Mesendoderm (in vitro differentiated cells): ENCODE results near the gene MAN1A1.

ENCODE experiments used
- DNase-seq: peaks from one replicate; pipeline ENCODE4 v3.0.0; 2013
- H2AK5ac ChIP-seq: 2 replicates; pipeline ENCODE4 v1.6.1; 2013; ENCODE audit warnings: low read length, inconsistent platforms
- H2BK120ac ChIP-seq: 2 replicates; pipeline ENCODE4 v1.6.1; 2013; ENCODE audit warnings: low read depth, mild to moderate bottlenecking, low read length, moderate library complexity, mixed read lengths
- H2BK15ac ChIP-seq: replicated peaks from 2 replicates; pipeline ENCODE4 v1.6.1; 2013; ENCODE audit warnings: low read depth, mild to moderate bottlenecking, moderate library complexity
- H2BK5ac ChIP-seq: 2 replicates; pipeline ENCODE4 v1.6.1; 2013; ENCODE audit warnings: low read length, inconsistent platforms
- H3K18ac ChIP-seq: 2 replicates; pipeline ENCODE4 v1.6.1; 2013; ENCODE audit warnings: mild to moderate bottlenecking, low read length, mixed read lengths
- H3K23ac ChIP-seq: one replicate; pipeline ENCODE4 v1.6.1; 2013; ENCODE audit warnings: low read length
- H3K27ac ChIP-seq: 2 replicates; pipeline ENCODE4 v1.5.1; 2013; ENCODE audit warnings: low read depth, mild to moderate bottlenecking, inconsistent platforms, low read length, moderate library complexity
- H3K27me3 ChIP-seq: 2 replicates; pipeline ENCODE4 v1.6.1; 2013; ENCODE audit warnings: low read length, control low read depth, mild to moderate bottlenecking, inconsistent platforms; ENCODE audit not compliant: insufficient read depth, poor library complexity
- H3K36me3 ChIP-seq: 2 replicates; pipeline ENCODE4 v1.6.1; 2013; ENCODE audit warnings: low read length, inconsistent platforms; ENCODE audit not compliant: control insufficient read depth, insufficient read depth
- H3K4ac ChIP-seq: one replicate; pipeline ENCODE4 v1.6.1; 2013; ENCODE audit warnings: low read depth, mild to moderate bottlenecking, low read length, moderate library complexity
- H3K4me1 ChIP-seq: 2 replicates; pipeline ENCODE4 v1.6.1; 2013; ENCODE audit warnings: low read depth, low read length, inconsistent platforms; ENCODE audit not compliant: control insufficient read depth
- H3K4me2 ChIP-seq: 2 replicates; pipeline ENCODE4 v1.6.1; 2013; ENCODE audit warnings: low read length
- H3K4me3 ChIP-seq: 2 replicates; pipeline ENCODE4 v1.5.1; 2013; ENCODE audit warnings: mild to moderate bottlenecking, low read length
- H3K56ac ChIP-seq: one replicate; pipeline ENCODE4 v1.6.1; 2013; ENCODE audit warnings: low read length
- H3K79me1 ChIP-seq: 2 replicates; pipeline ENCODE4 v1.6.1; 2013; ENCODE audit warnings: low read length, inconsistent platforms
- H3K79me2 ChIP-seq: 2 replicates; pipeline ENCODE4 v1.6.1; 2013; ENCODE audit warnings: mild to moderate bottlenecking, low read length; ENCODE audit not compliant: control insufficient read depth, insufficient read depth
- H3K9ac ChIP-seq: 2 replicates; pipeline ENCODE4 v1.6.1; 2013; ENCODE audit warnings: low read length, inconsistent platforms
- H4K5ac ChIP-seq: one replicate; pipeline ENCODE4 v1.6.1; 2013; ENCODE audit warnings: low read length
- H4K8ac ChIP-seq: one replicate; pipeline ENCODE4 v1.6.1; 2013; ENCODE audit warnings: low read depth, mild to moderate bottlenecking, control low read depth, low read length, moderate library complexity
- WGBS: extraction: QIAGEN DNeasy Blood & Tissue Kit; methylation state at CpG from one replicate; pipeline ENCODE4 v1.1.7; 2013; ENCODE audit warnings: low lambda C conversion rate, missing lambda C conversion rate; ENCODE audit not compliant: insufficient coverage; ENCODE audit errors: extremely low coverage; 5-methylcytosine and 5-hydroxymethylcytosine counted together

The MAN1A1 gene

GRCh38 chr6:119134752-119135151 lies 214.8 kb downstream of the MAN1A1 start:
- H2BK120ac ChIP-seq = no peak overlapping the region

GRCh38 chr6:119133400-119133799 lies 216.2 kb downstream of the MAN1A1 start:
- Histone ChIP-seq H3K79me2 (no peaks in the 10 kb centered on the region), H3K4me1 (peaks cover 5% of the 10 kb centered on the region), H3K79me1 (no peaks in the 10 kb centered on the region)

More at GRCh38 chr6:119134752-119135151, 214.8 kb downstream of the MAN1A1 start:
- no peak overlapping the region for H4K5ac ChIP-seq
- H3K4ac ChIP-seq = no peak overlapping the region
- WGBS = no CpG with 5 or more reads among the region's 2 CpGs
- no peaks in the 10 kb centered on the region for H3K36me3 ChIP-seq
- H2AK5ac ChIP-seq = no peak overlapping the region
- DNase-seq = no peak
- H3K23ac ChIP-seq = no peak overlapping the region
- no peak overlapping the region for H2BK5ac ChIP-seq
- no peaks in the 10 kb centered on the region for H3K79me2 ChIP-seq
- H3K79me1 ChIP-seq = no peaks in the 10 kb centered on the region
- H3K56ac ChIP-seq = no peak overlapping the region
- H3K4me3 ChIP-seq = no peak overlapping the region
- no peak overlapping the region for H3K27ac ChIP-seq
- no peak overlapping the region for H2BK15ac ChIP-seq
- no peak overlapping the region for H4K8ac ChIP-seq
- H3K27me3 ChIP-seq = no peaks in the 10 kb centered on the region
- no peak overlapping the region for H3K9ac ChIP-seq
- H3K4me2 ChIP-seq = no peak overlapping the region
- H3K4me1 ChIP-seq = peaks cover 4% of the 10 kb centered on the region
- no peak overlapping the region for H3K18ac ChIP-seq

GRCh38 chr6:119132261-119132981 lies 217.1 kb downstream of the MAN1A1 start:
- H3K79me1 ChIP-seq = no peaks in the 10 kb centered on the region
- no peak overlapping the region for H2BK15ac ChIP-seq
- no peaks in the 10 kb centered on the region for H3K79me2 ChIP-seq
- no peak overlapping the region for H4K8ac ChIP-seq
- H3K4me1 ChIP-seq = peaks cover 5% of the 10 kb centered on the region
- H3K9ac ChIP-seq = no peak overlapping the region
- DNase-seq = no peak
- no peak overlapping the region for H3K56ac ChIP-seq
- H2BK5ac ChIP-seq = no peak overlapping the region
- no peak overlapping the region for H3K4ac ChIP-seq
- H2AK5ac ChIP-seq = no peak overlapping the region
- no peak overlapping the region for H3K4me2 ChIP-seq
- H3K4me3 ChIP-seq = no peak overlapping the region
- H3K23ac ChIP-seq = no peak overlapping the region
- no peak overlapping the region for H2BK120ac ChIP-seq
- no peaks in the 10 kb centered on the region for H3K27me3 ChIP-seq
- H3K18ac ChIP-seq = no peak overlapping the region
- WGBS = 100% methylated on average over 1 of the region's 6 CpGs
- no peak overlapping the region for H3K27ac ChIP-seq
- H3K36me3 ChIP-seq = no peaks in the 10 kb centered on the region
- H4K5ac ChIP-seq = no peak overlapping the region

More at GRCh38 chr6:119133400-119133799, 216.2 kb downstream of the MAN1A1 start:
- H2BK5ac ChIP-seq = no peak overlapping the region
- WGBS = no CpG with 5 or more reads among the region's 3 CpGs
- no peak overlapping the region for H2BK120ac ChIP-seq
- H3K56ac ChIP-seq = no peak overlapping the region
- H2BK15ac ChIP-seq = no peak overlapping the region
- H2AK5ac ChIP-seq = no peak overlapping the region
- H3K23ac ChIP-seq = no peak overlapping the region
- no peak overlapping the region for H3K9ac ChIP-seq
- H3K18ac ChIP-seq = no peak overlapping the region
- no peaks in the 10 kb centered on the region for H3K27me3 ChIP-seq
- H3K27ac ChIP-seq = no peak overlapping the region
- H4K5ac ChIP-seq = no peak overlapping the region
- H3K4me3 ChIP-seq = no peak overlapping the region
- DNase-seq = no peak
- no peak overlapping the region for H3K4me2 ChIP-seq
- H3K4ac ChIP-seq = no peak overlapping the region
- H3K36me3 ChIP-seq = no peaks in the 10 kb centered on the region
- H4K8ac ChIP-seq = no peak overlapping the region

GRCh38 chr6:119129968-119130484 lies 219.5 kb downstream of the MAN1A1 start:
- DNase-seq = no peak

GRCh38 chr6:119129148-119129967 lies 220.2 kb downstream of the MAN1A1 start:
- H3K79me2 ChIP-seq = no peaks in the 10 kb centered on the region
- peaks cover 5% of the 10 kb centered on the region for H3K4me1 ChIP-seq
- H3K79me1 ChIP-seq = no peaks in the 10 kb centered on the region
- peak; percentile 84 for DNase-seq
- no peak overlapping the region for H3K9ac ChIP-seq
- no peak overlapping the region for H4K8ac ChIP-seq
- peak overlapping the region; percentile 56 for H3K56ac ChIP-seq
- no CpG with 5 or more reads among the region's 4 CpGs for WGBS
- no peak overlapping the region for H3K27ac ChIP-seq
- no peak overlapping the region for H2AK5ac ChIP-seq
- H3K36me3 ChIP-seq = no peaks in the 10 kb centered on the region
- H3K4me3 ChIP-seq = no peak overlapping the region
- H4K5ac ChIP-seq = peak overlapping the region; percentile 21
- H3K4me2 ChIP-seq = no peak overlapping the region
- H2BK15ac ChIP-seq = no peak overlapping the region
- no peak overlapping the region for H3K23ac ChIP-seq
- no peaks in the 10 kb centered on the region for H3K27me3 ChIP-seq
- peak overlapping the region; percentile 67 for H2BK120ac ChIP-seq
- peak overlapping the region; percentile 40 for H3K18ac ChIP-seq
- peak overlapping the region; percentile 10 for H2BK5ac ChIP-seq
- H3K4ac ChIP-seq = no peak overlapping the region

More at GRCh38 chr6:119129968-119130484, 219.5 kb downstream of the MAN1A1 start:
- Histone ChIP-seq H3K4me1 (peaks cover 5% of the 10 kb centered on the region), H3K18ac (no peak overlapping the region), H3K4me2 (no peak overlapping the region), H3K4me3 (no peak overlapping the region), H4K5ac (no peak overlapping the region), H3K79me1 (no peaks in the 10 kb centered on the region), H3K36me3 (no peaks in the 10 kb centered on the region), H2BK5ac (no peak overlapping the region), H3K23ac (no peak overlapping the region), H2AK5ac (no peak overlapping the region), H3K9ac (no peak overlapping the region), H3K4ac (no peak overlapping the region), H2BK120ac (no peak overlapping the region), H3K56ac (no peak overlapping the region), H2BK15ac (peak overlapping the region; percentile 47), H3K27me3 (no peaks in the 10 kb centered on the region), H3K79me2 (no peaks in the 10 kb centered on the region), H3K27ac (no peak overlapping the region), H4K8ac (no peak overlapping the region)
- WGBS = no CpG with 5 or more reads among the region's 2 CpGs
